Neural progenitor cell (in vitro differentiated cells): ENCODE data around the gene CDC42BPG.

Experiments used
- CTCF ChIP-seq: fragments of 200-600 bp; sonication (generic); IDR thresholded peaks from 2 replicates; pipeline ENCODE4 v1.5.1; 2017; ENCODE audit warnings: antibody characterized with exemption, mild to moderate bottlenecking
- EZH2 ChIP-seq: fragments of 200-600 bp; sonication (generic); IDR thresholded peaks from 2 replicates; pipeline ENCODE4 v1.6.1; 2017; ENCODE audit warnings: antibody characterized with exemption, mild to moderate bottlenecking, moderate library complexity
- EZH2phosphoT487 ChIP-seq: fragments of 200-600 bp; sonication (generic); IDR thresholded peaks from 2 replicates; pipeline ENCODE4 v1.6.1; 2017; ENCODE audit warnings: antibody characterized with exemption

GRCh38 chr11:64790205-64791095 lies 54.0 kb downstream of the CDC42BPG start:
- TF ChIP-seq CTCF (no peak), EZH2phosphoT487 (no peak), EZH2 (no peak)
